ENCODE measurements around the gene ITGB7. TPM values are rescaled to one million over a fixed set of nuclear protein-coding genes. Genes with fewer than 3 reads are reported as not detected.

The ITGB7 gene
- total RNA-seq, 3 donors from 2014 or later (not counting 1 experiment from before 2014, with no cell fraction given), result 329 to 441 (median 439) TPM

GRCh38 chr12:53181935-53182334, 25.1 kb downstream of the ITGB7 start:
- H3K9me3 ChIP-seq (ENCODE audit: control insufficient read depth, insufficient read depth, low read length), result no peaks in the 10 kb centered on the region
- Mint-ChIP-seq H3K4me3 (peak overlapping the region; percentile 95), H3K4me1 (peaks cover 34 to 56% of the 10 kb centered on the region in 2 donors), H3K27ac (peak overlapping the region; percentile 93 to 97), H3K36me3 (no peaks in the 10 kb centered on the region), H3K27me3 (ENCODE audit: low read depth in 2 of 2) (no peaks in the 10 kb centered on the region), H3K9me3 (no peaks in the 10 kb centered on the region)
- no peak overlapping the region for H3K27ac ChIP-seq (ENCODE audit: low read length)
- peaks cover 42% of the 10 kb centered on the region for H3K36me3 ChIP-seq (ENCODE audit: control insufficient read depth, insufficient read depth, low read length)
- WGBS (ENCODE audit: insufficient coverage), result 98% methylated on average over 2 of the region's 2 CpGs
- intact Hi-C loops (cut with micrococcal nuclease), result loop anchor here (2.0 kb wide), 1 partner anchor 19 kb away; no protein-coding TSS in a partner anchor
- peaks cover 20% of the 10 kb centered on the region for H3K4me1 ChIP-seq (ENCODE audit: control insufficient read depth, insufficient read depth, low read length)
- no peak for ATAC-seq
- H3K4me3 ChIP-seq (ENCODE audit: low read length), result no peak overlapping the region
- TF ChIP-seq CTCF (IDR thresholded peaks at IDR 0.05), result no peak
- peak in 1 of 2 donors; percentile 17 for DNase-seq
- H3K27me3 ChIP-seq (ENCODE audit: control insufficient read depth, insufficient read depth, low read length), result no peaks in the 10 kb centered on the region

GRCh38 chr12:53180931-53181645, 26.0 kb downstream of the ITGB7 start:
- Mint-ChIP-seq H3K4me1 (peaks cover 34 to 51% of the 10 kb centered on the region in 2 donors), H3K4me3 (peak overlapping the region; percentile 95), H3K27ac (peak overlapping the region; percentile 93 to 97), H3K27me3 (ENCODE audit: low read depth in 2 of 2) (no peaks in the 10 kb centered on the region), H3K36me3 (no peaks in the 10 kb centered on the region), H3K9me3 (no peaks in the 10 kb centered on the region)
- TF ChIP-seq CTCF (IDR thresholded peaks at IDR 0.05), result no peak
- peaks cover 33% of the 10 kb centered on the region for H3K36me3 ChIP-seq (ENCODE audit: control insufficient read depth, insufficient read depth, low read length)
- peak overlapping the region; percentile 74 for H3K4me3 ChIP-seq (ENCODE audit: low read length)
- H3K27me3 ChIP-seq (ENCODE audit: control insufficient read depth, insufficient read depth, low read length), result no peaks in the 10 kb centered on the region
- peak; percentile 60 to 91 for DNase-seq
- peak overlapping the region; percentile 91 for H3K27ac ChIP-seq (ENCODE audit: low read length)
- H3K4me1 ChIP-seq (ENCODE audit: control insufficient read depth, insufficient read depth, low read length), result peaks cover 20% of the 10 kb centered on the region
- under 1% methylated on average over 57 of the region's 57 CpGs for WGBS (ENCODE audit: insufficient coverage)
- peak; percentile 37 to 63 (median 49) for ATAC-seq
- H3K9me3 ChIP-seq (ENCODE audit: control insufficient read depth, insufficient read depth, low read length), result no peaks in the 10 kb centered on the region
- intact Hi-C loops (cut with micrococcal nuclease), result loop anchor here (1.0 to 2.0 kb wide), 3 partner anchors 20 to 140 kb away; partner anchors contain the start of gene AAAS

- H3K27me3 ChIP-seq (ENCODE audit: control insufficient read depth, insufficient read depth, low read length), result no peaks in the 10 kb centered on the region
- no peaks in the 10 kb centered on the region for H3K9me3 ChIP-seq (ENCODE audit: control insufficient read depth, insufficient read depth, low read length)
- peak; percentile 90 to 99 for DNase-seq
- Mint-ChIP-seq H3K27ac (peak within 1 kb of the TSS; percentile 93 to 97), H3K27me3 (ENCODE audit: low read depth in 2 of 2) (no peaks in the 10 kb centered on the region), H3K9me3 (no peaks in the 10 kb centered on the region), H3K36me3 (no peaks in the 10 kb centered on the region), H3K4me1 (peaks cover 34 to 51% of the 10 kb centered on the region in 2 donors), H3K4me3 (peak within 1 kb of the TSS; percentile 95)
- intact Hi-C loops (cut with micrococcal nuclease), result loop anchor here (1.0 to 2.0 kb wide), 3 partner anchors 20 to 141 kb away; partner anchors contain the start of gene AAAS
- under 1% methylated on average over 70 of the region's 70 CpGs for WGBS (ENCODE audit: insufficient coverage)
- peaks cover 20% of the 10 kb centered on the region for H3K4me1 ChIP-seq (ENCODE audit: control insufficient read depth, insufficient read depth, low read length)
- peak within 1 kb of the TSS; percentile 91 for H3K27ac ChIP-seq (ENCODE audit: low read length)
- peaks cover 26% of the 10 kb centered on the region for H3K36me3 ChIP-seq (ENCODE audit: control insufficient read depth, insufficient read depth, low read length)
- no peak for TF ChIP-seq CTCF (IDR thresholded peaks at IDR 0.05)
- peak within 1 kb of the TSS; percentile 74 for H3K4me3 ChIP-seq (ENCODE audit: low read length)
- ATAC-seq, result peak; percentile 96 to 100 (median 97)
Measured at GRCh38 chr12:53180220-53180930, 26.7 kb downstream of the ITGB7 start, which contains the start of the genes CSAD and ZNF740. Gene CSAD (minus strand): TSS chr12:53180925. CDS start chr12:53173470, 7,455 bp downstream. Gene ZNF740 (plus strand): TSS chr12:53180722. CDS start chr12:53181984, 1,262 bp downstream.
